Measurements from ENCODE around the gene FBLIM1.

DNA sequence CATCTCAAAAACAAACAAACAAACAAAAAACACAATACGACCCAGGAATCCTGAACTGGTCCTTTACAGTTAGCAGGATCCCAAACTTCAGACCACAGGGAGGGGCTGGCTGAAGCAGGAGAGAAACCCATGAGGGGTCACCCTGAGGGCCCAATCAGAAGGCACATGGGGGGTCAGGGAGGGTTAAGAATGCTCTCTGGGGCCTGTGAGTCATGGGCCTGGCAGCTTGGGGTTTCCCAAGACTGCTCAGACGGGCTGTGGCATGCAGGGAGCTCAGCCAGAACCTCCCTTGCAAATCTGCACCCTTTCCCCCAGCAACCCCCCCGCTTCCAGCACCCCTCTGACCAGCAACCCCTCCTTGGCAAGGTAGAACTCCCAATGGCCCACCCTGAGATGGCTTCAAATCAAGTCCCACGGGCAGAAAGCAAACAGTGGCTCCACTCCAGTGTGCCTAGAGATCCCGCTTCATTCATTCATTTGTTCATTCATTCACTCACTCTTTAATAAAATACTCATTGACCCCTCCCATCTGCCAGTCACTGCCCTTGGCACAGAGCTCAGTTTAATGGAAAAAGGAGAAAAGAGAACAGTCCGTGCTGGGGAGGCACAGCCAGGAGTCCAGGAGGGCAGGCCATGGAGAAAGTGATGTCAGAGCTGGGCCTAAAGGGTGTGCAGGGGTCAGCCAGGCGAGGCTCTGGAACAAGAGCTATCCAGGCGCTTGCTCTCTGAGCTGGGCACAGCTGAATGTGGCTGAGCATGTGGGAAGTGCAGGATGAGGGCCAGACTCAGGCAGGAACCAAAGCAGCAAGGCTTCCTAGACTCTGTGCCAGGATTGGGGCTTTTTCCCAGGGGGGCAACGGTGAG, 40.6 kb downstream of the FBLIM1 start:
- TF ChIP-seq, protein P1, sequence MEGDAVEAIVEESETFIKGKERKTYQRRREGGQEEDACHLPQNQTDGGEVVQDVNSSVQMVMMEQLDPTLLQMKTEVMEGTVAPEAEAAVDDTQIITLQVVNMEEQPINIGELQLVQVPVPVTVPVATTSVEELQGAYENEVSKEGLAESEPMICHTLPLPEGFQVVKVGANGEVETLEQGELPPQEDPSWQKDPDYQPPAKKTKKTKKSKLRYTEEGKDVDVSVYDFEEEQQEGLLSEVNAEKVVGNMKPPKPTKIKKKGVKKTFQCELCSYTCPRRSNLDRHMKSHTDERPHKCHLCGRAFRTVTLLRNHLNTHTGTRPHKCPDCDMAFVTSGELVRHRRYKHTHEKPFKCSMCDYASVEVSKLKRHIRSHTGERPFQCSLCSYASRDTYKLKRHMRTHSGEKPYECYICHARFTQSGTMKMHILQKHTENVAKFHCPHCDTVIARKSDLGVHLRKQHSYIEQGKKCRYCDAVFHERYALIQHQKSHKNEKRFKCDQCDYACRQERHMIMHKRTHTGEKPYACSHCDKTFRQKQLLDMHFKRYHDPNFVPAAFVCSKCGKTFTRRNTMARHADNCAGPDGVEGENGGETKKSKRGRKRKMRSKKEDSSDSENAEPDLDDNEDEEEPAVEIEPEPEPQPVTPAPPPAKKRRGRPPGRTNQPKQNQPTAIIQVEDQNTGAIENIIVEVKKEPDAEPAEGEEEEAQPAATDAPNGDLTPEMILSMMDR (IDR thresholded peaks at IDR 0.05; ENCODE audit: insufficient read depth, low read length, poor library complexity, severe bottlenecking), result no peak
- no peak for TF ChIP-seq EZH2phosphoT487 (conservative IDR thresholded peaks at IDR 0.05; ENCODE audit: low read length)

Data from SU-DHL-6 (cell line).